ENCODE measurements around the gene KCNQ4. TPM values are rescaled to one million over a fixed set of nuclear protein-coding genes. Genes with fewer than 3 reads are reported as not detected.

Gene KCNQ4
- total RNA-seq, 1 experiment from 2014 or later, result 1.4 TPM

GRCh38 chr1:40776236-40777072 is 7.1 kb upstream of the KCNQ4 start:
- H2BK5ac ChIP-seq (ENCODE audit: insufficient read length, low read length), result no peak overlapping the region
- no peak overlapping the region for H3K4ac ChIP-seq (ENCODE audit: low read depth, low read length)
- H3K27me3 ChIP-seq (ENCODE audit: insufficient read depth, low read length), result no peaks in the 10 kb centered on the region
- H4K8ac ChIP-seq (replicated peaks; ENCODE audit: insufficient read length, low read depth, low read length), result no peak overlapping the region
- no peak overlapping the region for H3K9ac ChIP-seq (ENCODE audit: extremely low read depth, insufficient read length, low read length)
- no peak overlapping the region for H3K23ac ChIP-seq (ENCODE audit: insufficient read length, low read depth, low read length)
- no peaks in the 10 kb centered on the region for H3K23me2 ChIP-seq (ENCODE audit: insufficient read length, low read depth, low read length, poor library complexity, severe bottlenecking)
- no peak overlapping the region for H4K91ac ChIP-seq (ENCODE audit: insufficient read length, low read depth, low read length)
- no peak overlapping the region for H4K5ac ChIP-seq (ENCODE audit: insufficient read length, low read depth, low read length)
- H3K14ac ChIP-seq (ENCODE audit: insufficient read depth, low read length), result no peak overlapping the region
- no peak overlapping the region for H2BK12ac ChIP-seq (ENCODE audit: insufficient read length, low read depth, low read length)
- Mint-ChIP-seq H3K27ac (no peak overlapping the region), H3K4me1 (peaks cover 20 to 29% of the 10 kb centered on the region in 2 experiments), H3K9me3 (peaks cover 20% of the 10 kb centered on the region in 2 experiments), H3K27me3 (ENCODE audit: low read depth) (peaks cover 14% of the 10 kb centered on the region), H3K4me3 (no peak overlapping the region), H3K36me3 (ENCODE audit: insufficient read depth in 1 of 3, low read depth in 3 of 3) (peaks cover 18 to 35% (median 30%) of the 10 kb centered on the region in 3 experiments)
- no peak overlapping the region for H3K56ac ChIP-seq (ENCODE audit: insufficient read length, low read depth, low read length)
- no peak overlapping the region for H2BK120ac ChIP-seq (ENCODE audit: low read depth, low read length, poor library complexity, severe bottlenecking)
- peaks cover 4% of the 10 kb centered on the region for H3K4me1 ChIP-seq (ENCODE audit: insufficient read depth, low read length)
- H3K27ac ChIP-seq (ENCODE audit: insufficient read length, low read depth, low read length), result no peak overlapping the region
- no peaks in the 10 kb centered on the region for H3K9me3 ChIP-seq (ENCODE audit: control insufficient read depth, low read depth, low read length)
- no peak overlapping the region for H3K18ac ChIP-seq (ENCODE audit: insufficient read length, low read depth, low read length)
- H3T11ph ChIP-seq (ENCODE audit: low read length), result no peak overlapping the region
- DNase-seq, result no peak
- H3K4me2 ChIP-seq (ENCODE audit: insufficient read depth, insufficient read length, low read length), result no peak overlapping the region
- no peaks in the 10 kb centered on the region for H3K79me2 ChIP-seq (ENCODE audit: insufficient read depth, low read length)
- H2AFZ ChIP-seq (ENCODE audit: low read length), result no peak overlapping the region
- TF ChIP-seq, protein P1, sequence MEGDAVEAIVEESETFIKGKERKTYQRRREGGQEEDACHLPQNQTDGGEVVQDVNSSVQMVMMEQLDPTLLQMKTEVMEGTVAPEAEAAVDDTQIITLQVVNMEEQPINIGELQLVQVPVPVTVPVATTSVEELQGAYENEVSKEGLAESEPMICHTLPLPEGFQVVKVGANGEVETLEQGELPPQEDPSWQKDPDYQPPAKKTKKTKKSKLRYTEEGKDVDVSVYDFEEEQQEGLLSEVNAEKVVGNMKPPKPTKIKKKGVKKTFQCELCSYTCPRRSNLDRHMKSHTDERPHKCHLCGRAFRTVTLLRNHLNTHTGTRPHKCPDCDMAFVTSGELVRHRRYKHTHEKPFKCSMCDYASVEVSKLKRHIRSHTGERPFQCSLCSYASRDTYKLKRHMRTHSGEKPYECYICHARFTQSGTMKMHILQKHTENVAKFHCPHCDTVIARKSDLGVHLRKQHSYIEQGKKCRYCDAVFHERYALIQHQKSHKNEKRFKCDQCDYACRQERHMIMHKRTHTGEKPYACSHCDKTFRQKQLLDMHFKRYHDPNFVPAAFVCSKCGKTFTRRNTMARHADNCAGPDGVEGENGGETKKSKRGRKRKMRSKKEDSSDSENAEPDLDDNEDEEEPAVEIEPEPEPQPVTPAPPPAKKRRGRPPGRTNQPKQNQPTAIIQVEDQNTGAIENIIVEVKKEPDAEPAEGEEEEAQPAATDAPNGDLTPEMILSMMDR (conservative IDR thresholded peaks at IDR 0.05), result no peak
- H2BK20ac ChIP-seq (ENCODE audit: low read depth, low read length, poor library complexity, severe bottlenecking), result no peak overlapping the region
- WGBS (ENCODE audit: extremely low coverage, insufficient read length, low lambda C conversion rate), result no CpG with 5 or more reads among the region's 4 CpGs
- H2BK15ac ChIP-seq (ENCODE audit: low read depth, low read length), result no peak overlapping the region
- H4K20me1 ChIP-seq (ENCODE audit: control insufficient read depth, insufficient read depth, insufficient read length), result no peaks in the 10 kb centered on the region
- no peaks in the 10 kb centered on the region for H3K79me1 ChIP-seq (ENCODE audit: insufficient read depth, low read depth, low read length, poor library complexity, severe bottlenecking)
- no peak overlapping the region for H2AK5ac ChIP-seq (ENCODE audit: insufficient read length, low read length)
